Renal cortical epithelial cell (primary cell): ENCODE measurements around the gene SOX1. TPM values are rescaled to one million over a fixed set of nuclear protein-coding genes. Genes with fewer than 3 reads are reported as not detected.

ENCODE experiments used
- DNase-seq: peaks from one replicate; pipeline ENCODE4 v3.0.0-alpha.2; 2011; ENCODE audit warnings: low read depth
- total RNA-seq: library from RNA; depleted of rRNA; stranded (reverse); fragments of >200 nt; gene quantifications from 2 replicates; pipeline ENCODE4 v1.2.3, GENCODE V29; 2014

Gene SOX1
- total RNA-seq, 1 donor from 2014 or later = not detected

- no peak for DNase-seq
These were observed 8.0 kb upstream of the SOX1 start for GRCh38 chr13:112058941-112059340.

GRCh38 chr13:112059457-112060281 is 7.3 kb upstream of the SOX1 start:
- DNase-seq = no peak

- DNase-seq = no peak
These were observed 6.6 kb upstream of the SOX1 start for GRCh38 chr13:112060282-112060830.

GRCh38 chr13:112060899-112061366 is 6.0 kb upstream of the SOX1 start:
- no peak for DNase-seq

GRCh38 chr13:112061367-112062061 is 5.4 kb upstream of the SOX1 start:
- DNase-seq = no peak

- no peak for DNase-seq
These were observed 4.8 kb upstream of the SOX1 start for GRCh38 chr13:112062072-112062567.

- DNase-seq = no peak
These were observed 4.1 kb upstream of the SOX1 start for GRCh38 chr13:112062571-112063570.

- DNase-seq = no peak
These were observed 3.1 kb upstream of the SOX1 start for GRCh38 chr13:112063807-112064206.

- no peak for DNase-seq
These were observed 2.7 kb upstream of the SOX1 start for GRCh38 chr13:112064222-112064621.

GRCh38 chr13:112065521-112065866 is 1.5 kb upstream of the SOX1 start:
- no peak for DNase-seq

GRCh38 chr13:112065867-112066623 is 904 bp upstream of the SOX1 start:
- no peak for DNase-seq

GRCh38 chr13:112066624-112067004 is 335 bp upstream of the SOX1 start:
- no peak for DNase-seq

GRCh38 chr13:112067871-112068539 is 1.1 kb downstream of the SOX1 start:
- DNase-seq = no peak

- no peak for DNase-seq
These were observed 1.7 kb downstream of the SOX1 start for GRCh38 chr13:112068540-112069060.

- no peak for DNase-seq
These were observed 2.3 kb downstream of the SOX1 start for GRCh38 chr13:112069061-112069844.

- no peak for DNase-seq
These were observed 2.9 kb downstream of the SOX1 start for GRCh38 chr13:112069845-112070251.

GRCh38 chr13:112071102-112071722 is 4.3 kb downstream of the SOX1 start:
- no peak for DNase-seq

- DNase-seq = no peak
These were observed 5.0 kb downstream of the SOX1 start for GRCh38 chr13:112071723-112072533.
